Spleen (tissue), 7 donors: Measurements from ENCODE around the gene LRRC59.

Source experiments
- POLR2A ChIP-seq, 3 donors: fragments of 450-650 bp; IDR thresholded peaks; one replicate each; pipeline ENCODE4 v1.5.1; 2017; ENCODE audit warnings: antibody characterized with exemption in 3 of 3, mild to moderate bottlenecking in 1 of 3
- TF ChIP-seq, protein P1 (sequence below), 11 experiments: fragments of 200-600 bp in 7 of 11; fragments of 450-650 bp in 4 of 11; sonication (generic) in 4 of 11; IDR thresholded peaks in 8 of 11; conservative IDR thresholded peaks in 3 of 11; 1 replicate in 7 of 11; 2 replicates in 4 of 11; pipeline versions ENCODE4 v1.4.0 to v1.8.0; 2016 to 2021; ENCODE audit warnings: antibody characterized with exemption in 11 of 11, inconsistent platforms in 4 of 11, mild to moderate bottlenecking in 1 of 11
- donor health status: DM: no; HTN: no; CAD: no; lungs with moderate emphysema.
- donor health status: DM: no; HTN: no; CAD: no.
- donor health status: DM: no; HTN: no; CAD: no.

DNA sequence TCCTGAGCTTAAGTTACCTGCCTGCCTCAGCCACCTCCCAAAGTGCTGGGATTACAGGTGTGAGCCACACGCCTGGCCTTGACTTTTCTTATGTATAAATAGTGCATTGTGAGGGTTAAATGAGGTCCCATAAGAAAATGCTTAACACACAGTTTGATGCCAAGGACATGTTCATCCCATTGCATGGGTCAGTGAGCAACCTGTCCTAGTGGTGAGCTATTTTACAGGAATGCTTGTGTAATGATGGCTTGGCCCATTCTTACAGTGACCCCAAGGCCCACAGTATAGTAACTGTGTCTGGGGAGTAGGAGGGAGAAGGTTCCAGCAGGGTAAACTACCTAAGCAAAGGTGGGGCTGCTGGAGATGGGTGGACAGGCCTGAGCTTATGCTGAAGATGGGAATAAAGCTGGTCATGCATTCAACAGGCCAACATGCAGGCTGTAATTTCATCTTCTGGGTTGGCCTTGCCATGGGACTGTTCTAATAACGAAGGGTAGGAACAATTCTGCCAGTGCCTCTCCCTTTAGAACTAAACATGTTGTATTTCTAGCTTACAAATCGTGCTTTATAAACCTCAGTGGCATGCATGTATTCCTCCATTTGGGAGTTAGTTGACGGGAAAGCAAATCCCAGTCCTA is 34.9 kb upstream of the LRRC59 start:
- TF ChIP-seq, protein P1, sequence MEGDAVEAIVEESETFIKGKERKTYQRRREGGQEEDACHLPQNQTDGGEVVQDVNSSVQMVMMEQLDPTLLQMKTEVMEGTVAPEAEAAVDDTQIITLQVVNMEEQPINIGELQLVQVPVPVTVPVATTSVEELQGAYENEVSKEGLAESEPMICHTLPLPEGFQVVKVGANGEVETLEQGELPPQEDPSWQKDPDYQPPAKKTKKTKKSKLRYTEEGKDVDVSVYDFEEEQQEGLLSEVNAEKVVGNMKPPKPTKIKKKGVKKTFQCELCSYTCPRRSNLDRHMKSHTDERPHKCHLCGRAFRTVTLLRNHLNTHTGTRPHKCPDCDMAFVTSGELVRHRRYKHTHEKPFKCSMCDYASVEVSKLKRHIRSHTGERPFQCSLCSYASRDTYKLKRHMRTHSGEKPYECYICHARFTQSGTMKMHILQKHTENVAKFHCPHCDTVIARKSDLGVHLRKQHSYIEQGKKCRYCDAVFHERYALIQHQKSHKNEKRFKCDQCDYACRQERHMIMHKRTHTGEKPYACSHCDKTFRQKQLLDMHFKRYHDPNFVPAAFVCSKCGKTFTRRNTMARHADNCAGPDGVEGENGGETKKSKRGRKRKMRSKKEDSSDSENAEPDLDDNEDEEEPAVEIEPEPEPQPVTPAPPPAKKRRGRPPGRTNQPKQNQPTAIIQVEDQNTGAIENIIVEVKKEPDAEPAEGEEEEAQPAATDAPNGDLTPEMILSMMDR (IDR thresholded peaks at IDR 0.05 in 8 of 11, conservative IDR thresholded peaks at IDR 0.05 in 3 of 11): no peak
- TF ChIP-seq POLR2A (IDR thresholded peaks at IDR 0.05): no peak
